OCI-LY1 (cell line): Measurements from ENCODE around the gene FAM174A.

Experiments
- H2AFZ ChIP-seq: fragments of 200-600 bp; sonication (generic), shearing (Covaris generic); 2 replicates; pipeline ENCODE4 v1.6.0; 2014; ENCODE audit warnings: antibody characterized with exemption, mild to moderate bottlenecking, low read length
- H3F3A ChIP-seq: fragments of 200-600 bp; sonication (generic), shearing (Covaris generic); 2 replicates; pipeline ENCODE4 v1.6.0; 2014; ENCODE audit warnings: mild to moderate bottlenecking, antibody characterized with exemption, low read length, moderate library complexity; ENCODE audit not compliant: insufficient read depth
- H3K27ac ChIP-seq: fragments of 200-600 bp; sonication (generic); 2 replicates; pipeline ENCODE4 v1.5.1; 2014; ENCODE audit warnings: low read length, mixed run types, mild to moderate bottlenecking, low read depth; ENCODE audit not compliant: poor library complexity, severe bottlenecking
- H3K27me3 ChIP-seq: fragments of 200-600 bp; sonication (generic); 2 replicates; pipeline ENCODE4 v1.6.0; 2014; ENCODE audit warnings: antibody characterized with exemption, mild to moderate bottlenecking, low read length, moderate library complexity; ENCODE audit not compliant: insufficient read depth
- H3K36me3 ChIP-seq: fragments of 200-600 bp; sonication (generic); 2 replicates; pipeline ENCODE4 v1.6.1; 2014; ENCODE audit warnings: mild to moderate bottlenecking, antibody characterized with exemption, low read length, moderate library complexity, mixed read lengths; ENCODE audit not compliant: insufficient read depth
- H3K4me1 ChIP-seq: fragments of 200-600 bp; sonication (generic); 2 replicates; pipeline ENCODE4 v1.5.1; 2014; ENCODE audit warnings: mild to moderate bottlenecking, low read length, moderate library complexity; ENCODE audit not compliant: insufficient read depth, severe bottlenecking
- H3K4me2 ChIP-seq: fragments of 200-600 bp; sonication (generic), shearing (Covaris generic); 2 replicates; pipeline ENCODE4 v1.6.1; 2014; ENCODE audit warnings: low read length
- H3K4me3 ChIP-seq: fragments of 200-600 bp; sonication (generic); 2 replicates; pipeline ENCODE4 v1.5.1; 2014; ENCODE audit warnings: low read length, low read depth, mild to moderate bottlenecking, mixed read lengths; ENCODE audit not compliant: poor library complexity, severe bottlenecking
- H3K79me2 ChIP-seq: fragments of 200-600 bp; shearing (Covaris generic); 2 replicates; pipeline ENCODE4 v1.6.1; 2016; ENCODE audit warnings: mixed run types, low read length, mixed read lengths; ENCODE audit not compliant: insufficient read depth
- H3K9ac ChIP-seq: fragments of 200-600 bp; sonication (generic), shearing (Covaris generic); 2 replicates; pipeline ENCODE4 v1.6.1; 2014; ENCODE audit warnings: mild to moderate bottlenecking, low read length, mixed read lengths
- H3K9me2 ChIP-seq: fragments of 200-600 bp; sonication (generic), shearing (Covaris generic); 2 replicates; pipeline ENCODE4 v1.6.1; 2014; ENCODE audit warnings: low read depth, mild to moderate bottlenecking, low read length, mixed read lengths
- H3K9me3 ChIP-seq: fragments of 200-600 bp; shearing (Covaris generic); 2 replicates; pipeline ENCODE4 v1.6.1; 2014; ENCODE audit warnings: low read length, mixed read lengths
- H4K20me1 ChIP-seq: fragments of 200-600 bp; sonication (generic), shearing (Covaris generic); 2 replicates; pipeline ENCODE4 v1.6.0; 2016; ENCODE audit warnings: mild to moderate bottlenecking, low read length; ENCODE audit not compliant: insufficient read depth
- CTCF ChIP-seq: fragments of 200-600 bp; sonication (generic), shearing (Covaris generic); IDR thresholded peaks from 2 replicates; pipeline ENCODE4 v1.5.1; 2017; ENCODE audit warnings: mild to moderate bottlenecking, antibody characterized with exemption, low read length, moderate library complexity, mixed read lengths
- EZH2 ChIP-seq: fragments of 200-600 bp; sonication (generic), shearing (Covaris generic); IDR thresholded peaks from 2 replicates; pipeline ENCODE4 v1.8.0; 2017; ENCODE audit warnings: borderline replicate concordance, mixed run types, mild to moderate bottlenecking, antibody characterized with exemption, low read length, moderate library complexity, mixed read lengths

The FAM174A gene

GRCh38 chr5:100502684-100503083, 32.5 kb upstream of the FAM174A start:
- no peaks in the 10 kb centered on the region for H3K79me2 ChIP-seq
- no peaks in the 10 kb centered on the region for H4K20me1 ChIP-seq
- H2AFZ ChIP-seq = no peak overlapping the region
- H3K4me1 ChIP-seq = no peaks in the 10 kb centered on the region
- H3K9ac ChIP-seq = no peak overlapping the region
- H3K27ac ChIP-seq = no peak overlapping the region
- TF ChIP-seq CTCF = no peak
- TF ChIP-seq EZH2 = no peak
- no peaks in the 10 kb centered on the region for H3K9me3 ChIP-seq
- H3K4me2 ChIP-seq = no peak overlapping the region
- no peaks in the 10 kb centered on the region for H3K9me2 ChIP-seq
- no peaks in the 10 kb centered on the region for H3K36me3 ChIP-seq
- H3K4me3 ChIP-seq = no peak overlapping the region
- no peaks in the 10 kb centered on the region for H3K27me3 ChIP-seq
- H3F3A ChIP-seq = no peaks in the 10 kb centered on the region

DNA sequence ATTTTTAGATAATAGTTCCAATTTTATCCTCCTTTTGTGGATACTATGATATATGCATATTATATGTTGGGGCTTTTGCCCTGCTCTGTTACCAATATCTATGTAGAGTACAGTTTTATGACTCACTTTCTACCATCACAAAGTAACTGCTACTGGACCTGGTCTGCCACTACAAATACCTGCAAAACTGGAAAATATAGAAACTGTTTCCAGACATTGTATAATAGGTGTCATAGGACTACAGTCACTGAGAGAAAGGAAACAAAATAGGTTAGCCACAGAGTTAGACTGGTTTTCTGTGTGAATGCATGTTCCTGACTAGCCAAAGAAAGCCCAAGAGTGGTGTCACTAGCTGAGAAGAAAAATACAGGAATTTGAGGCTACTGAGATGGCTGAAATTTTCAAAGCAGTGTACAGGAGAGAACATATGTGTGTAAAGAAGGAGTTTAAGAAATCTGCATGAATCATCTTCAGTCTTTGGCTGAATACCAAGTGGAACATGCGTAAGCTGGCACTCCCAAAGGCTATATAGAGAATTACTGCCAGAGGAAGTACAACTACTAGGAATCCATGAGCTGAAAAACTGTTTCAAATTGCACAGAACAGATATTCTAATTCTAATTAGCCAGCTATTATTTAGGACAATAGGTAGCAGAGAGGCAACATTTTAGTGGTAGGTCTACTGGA, 29.0 kb upstream of the FAM174A start:
- Histone ChIP-seq H3K27me3 (no peaks in the 10 kb centered on the region), H3K4me3 (no peak overlapping the region), H3K9ac (no peak overlapping the region), H3K4me2 (no peak overlapping the region), H3K36me3 (no peaks in the 10 kb centered on the region), H4K20me1 (no peaks in the 10 kb centered on the region), H3F3A (no peaks in the 10 kb centered on the region), H3K4me1 (no peaks in the 10 kb centered on the region), H3K27ac (no peak overlapping the region), H3K9me3 (no peaks in the 10 kb centered on the region), H3K79me2 (no peaks in the 10 kb centered on the region), H3K9me2 (no peaks in the 10 kb centered on the region), H2AFZ (no peak overlapping the region)
- no peak for TF ChIP-seq CTCF

DNA sequence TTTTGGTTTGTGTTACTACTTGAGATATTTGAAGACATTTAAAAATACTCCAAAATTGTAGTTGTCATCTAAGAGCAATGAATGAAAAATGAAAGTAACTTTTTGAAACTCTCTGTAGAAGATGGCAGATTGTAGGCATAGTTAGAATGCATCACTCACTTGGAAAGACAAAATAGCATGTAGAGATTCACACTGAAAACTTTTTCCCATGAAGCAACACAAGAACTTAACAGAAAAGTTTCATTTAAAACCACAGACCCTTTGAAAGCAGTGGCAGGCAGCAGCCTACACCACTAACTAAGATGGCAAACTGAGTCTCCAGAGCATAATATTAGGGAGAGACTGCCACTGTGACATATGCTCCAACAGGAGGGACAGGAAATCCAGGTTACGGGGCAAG, 18.9 kb upstream of the FAM174A start:
- Histone ChIP-seq H2AFZ (no peak overlapping the region), H4K20me1 (no peaks in the 10 kb centered on the region), H3F3A (no peaks in the 10 kb centered on the region), H3K4me2 (no peak overlapping the region), H3K79me2 (no peaks in the 10 kb centered on the region), H3K9me3 (peaks cover 3% of the 10 kb centered on the region; the same call in 1 of the 2 replicates), H3K27ac (no peak overlapping the region), H3K4me1 (peaks cover 20% of the 10 kb centered on the region), H3K4me3 (no peak overlapping the region), H3K9ac (no peak overlapping the region), H3K9me2 (no peaks in the 10 kb centered on the region), H3K36me3 (no peaks in the 10 kb centered on the region), H3K27me3 (no peaks in the 10 kb centered on the region)
- TF ChIP-seq EZH2 (no peak), CTCF (no peak)
